ENCODE results near the gene NEK6.

The NEK6 gene

GRCh38 chr9:124261736-124262648 is 4.2 kb downstream of the NEK6 start:
- no peak for DNase-seq (ENCODE audit: low read depth, low spot score)

GRCh38 chr9:124262649-124262972 is 4.9 kb downstream of the NEK6 start:
- DNase-seq (ENCODE audit: low read depth, low spot score), result no peak

- DNase-seq (ENCODE audit: low read depth, low spot score), result no peak
Observed at GRCh38 chr9:124263213-124263612, 5.5 kb downstream of the NEK6 start.

- no peak for DNase-seq (ENCODE audit: low read depth, low spot score)
Observed at GRCh38 chr9:124263800-124264426, 6.2 kb downstream of the NEK6 start.

- no peak for DNase-seq (ENCODE audit: low read depth, low spot score)
Observed at GRCh38 chr9:124264823-124265233, 7.1 kb downstream of the NEK6 start.

GRCh38 chr9:124265551-124265950 is 7.8 kb downstream of the NEK6 start:
- no peak for DNase-seq (ENCODE audit: low read depth, low spot score)

- DNase-seq (ENCODE audit: low read depth, low spot score), result no peak
Observed at GRCh38 chr9:124266139-124266825, 8.5 kb downstream of the NEK6 start.

GRCh38 chr9:124266826-124267201 is 9.1 kb downstream of the NEK6 start:
- no peak for DNase-seq (ENCODE audit: low read depth, low spot score)

- no peak for DNase-seq (ENCODE audit: low read depth, low spot score)
Observed at GRCh38 chr9:124267271-124267807, 9.6 kb downstream of the NEK6 start.

GRCh38 chr9:124268248-124268647 is 10.5 kb downstream of the NEK6 start:
- no peak for DNase-seq (ENCODE audit: low read depth, low spot score)

GRCh38 chr9:124268661-124269060 is 10.9 kb downstream of the NEK6 start:
- no peak for DNase-seq (ENCODE audit: low read depth, low spot score)

GRCh38 chr9:124269556-124269955 is 11.8 kb downstream of the NEK6 start:
- no peak for DNase-seq (ENCODE audit: low read depth, low spot score)

- DNase-seq (ENCODE audit: low read depth, low spot score), result no peak
Observed at GRCh38 chr9:124270504-124271335, 13.0 kb downstream of the NEK6 start.

GRCh38 chr9:124271660-124272059 is 13.9 kb downstream of the NEK6 start:
- no peak for DNase-seq (ENCODE audit: low read depth, low spot score)

- no peak for DNase-seq (ENCODE audit: low read depth, low spot score)
Observed at GRCh38 chr9:124272118-124272517, 14.4 kb downstream of the NEK6 start.

- DNase-seq (ENCODE audit: low read depth, low spot score), result no peak
Observed at GRCh38 chr9:124272979-124273378, 15.2 kb downstream of the NEK6 start.

- no peak for DNase-seq (ENCODE audit: low read depth, low spot score)
Observed at GRCh38 chr9:124273427-124274160, 15.8 kb downstream of the NEK6 start.

GRCh38 chr9:124274226-124274625 is 16.5 kb downstream of the NEK6 start:
- DNase-seq (ENCODE audit: low read depth, low spot score), result no peak

- DNase-seq (ENCODE audit: low read depth, low spot score), result no peak
Observed at GRCh38 chr9:124274738-124275137, 17.0 kb downstream of the NEK6 start.

- no peak for DNase-seq (ENCODE audit: low read depth, low spot score)
Observed at GRCh38 chr9:124277420-124277819, 19.7 kb downstream of the NEK6 start.

GRCh38 chr9:124278054-124278540 is 20.3 kb downstream of the NEK6 start:
- DNase-seq (ENCODE audit: low read depth, low spot score), result no peak

Data from smooth muscle cell of the brain vasculature (primary cell).